Islet of Langerhans (tissue), 1 donor: ENCODE measurements around the gene PRR9.

ENCODE experiments used
- FAIRE-seq: peaks from one replicate; lab custom pipeline; 2011; peaks lifted over from hg19 to GRCh38; lab: Jason Lieb, UNC

Gene PRR9

DNA sequence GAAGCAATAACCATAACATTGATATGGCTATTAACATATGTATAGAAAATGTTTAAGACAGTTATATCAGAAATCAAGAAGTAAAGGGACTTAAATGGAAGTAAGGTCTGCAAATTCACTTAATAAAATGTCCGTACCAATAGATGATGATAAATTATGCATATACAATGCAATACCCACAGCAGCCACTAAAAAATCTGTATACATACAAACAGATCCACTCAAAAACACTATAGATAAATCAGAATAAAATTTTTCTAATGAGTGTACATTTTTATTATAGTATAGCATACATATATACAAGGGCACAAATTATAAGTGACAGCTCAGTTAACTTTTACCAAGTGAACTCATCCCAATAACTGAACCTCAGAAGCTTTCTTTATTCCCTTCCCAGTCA, 48.1 kb downstream of the PRR9 start:
- no peak for FAIRE-seq
